ENCODE measurements around the gene C11orf91.

The C11orf91 gene

GRCh38 chr11:33652930-33653329 is 47.7 kb downstream of the C11orf91 start:
- TF ChIP-seq, protein P1, sequence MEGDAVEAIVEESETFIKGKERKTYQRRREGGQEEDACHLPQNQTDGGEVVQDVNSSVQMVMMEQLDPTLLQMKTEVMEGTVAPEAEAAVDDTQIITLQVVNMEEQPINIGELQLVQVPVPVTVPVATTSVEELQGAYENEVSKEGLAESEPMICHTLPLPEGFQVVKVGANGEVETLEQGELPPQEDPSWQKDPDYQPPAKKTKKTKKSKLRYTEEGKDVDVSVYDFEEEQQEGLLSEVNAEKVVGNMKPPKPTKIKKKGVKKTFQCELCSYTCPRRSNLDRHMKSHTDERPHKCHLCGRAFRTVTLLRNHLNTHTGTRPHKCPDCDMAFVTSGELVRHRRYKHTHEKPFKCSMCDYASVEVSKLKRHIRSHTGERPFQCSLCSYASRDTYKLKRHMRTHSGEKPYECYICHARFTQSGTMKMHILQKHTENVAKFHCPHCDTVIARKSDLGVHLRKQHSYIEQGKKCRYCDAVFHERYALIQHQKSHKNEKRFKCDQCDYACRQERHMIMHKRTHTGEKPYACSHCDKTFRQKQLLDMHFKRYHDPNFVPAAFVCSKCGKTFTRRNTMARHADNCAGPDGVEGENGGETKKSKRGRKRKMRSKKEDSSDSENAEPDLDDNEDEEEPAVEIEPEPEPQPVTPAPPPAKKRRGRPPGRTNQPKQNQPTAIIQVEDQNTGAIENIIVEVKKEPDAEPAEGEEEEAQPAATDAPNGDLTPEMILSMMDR (IDR thresholded peaks at IDR 0.05; ENCODE audit: borderline replicate concordance, control extremely low read depth, extremely low read depth, insufficient read depth, missing control alignments) = no peak
- in situ Hi-C loops (cut with MboI; ENCODE audit: low sequenced_read_pairs, unreplicated experiment) = no loop called here
- no peak for DNase-seq (ENCODE audit: low spot score)

DNA sequence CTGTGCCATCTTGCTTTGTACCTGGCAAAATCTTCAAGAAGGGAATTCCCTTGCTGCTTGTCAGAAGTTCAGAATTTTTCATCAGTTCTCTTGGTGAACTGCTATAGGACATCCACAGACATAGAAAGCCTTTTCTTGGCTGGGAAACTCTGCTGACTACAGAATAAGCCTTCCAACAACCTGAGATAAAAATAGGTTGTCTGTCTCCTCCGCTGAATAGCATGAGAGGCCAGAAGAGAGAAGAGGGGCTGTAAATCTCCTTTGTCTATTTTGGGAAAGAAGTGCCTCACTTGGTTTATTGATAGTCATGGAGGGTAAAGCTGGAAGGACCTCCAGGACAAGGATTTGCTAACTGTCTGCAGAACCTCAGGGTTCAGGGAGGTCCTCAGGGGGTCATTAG is 48.2 kb downstream of the C11orf91 start:
- no peak for DNase-seq (ENCODE audit: low spot score)
- TF ChIP-seq, protein P1 (IDR thresholded peaks at IDR 0.05; ENCODE audit: borderline replicate concordance, control extremely low read depth, extremely low read depth, insufficient read depth, missing control alignments) = no peak
- in situ Hi-C loops (cut with MboI; ENCODE audit: low sequenced_read_pairs, unreplicated experiment) = no loop called here

DNA sequence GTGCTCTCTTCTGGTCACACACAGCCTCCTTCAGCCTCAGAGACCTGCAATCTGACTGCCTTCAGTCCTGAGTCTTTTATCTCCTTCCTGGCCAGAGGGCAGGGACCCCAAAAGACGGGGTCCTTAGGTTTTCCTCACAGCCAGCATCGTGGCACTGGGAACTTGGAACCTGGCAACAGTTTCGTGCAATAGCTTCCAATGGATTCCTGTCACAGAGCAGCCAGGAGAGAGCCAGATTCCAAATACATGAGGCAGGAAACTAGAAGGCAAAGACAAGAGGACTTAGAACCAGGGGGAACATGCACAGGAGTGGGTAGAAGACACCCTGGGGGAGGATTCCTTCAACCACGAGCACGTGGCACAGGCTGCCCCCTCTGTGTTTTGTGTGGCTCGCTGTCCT is 48.6 kb downstream of the C11orf91 start:
- in situ Hi-C loops (cut with MboI; ENCODE audit: low sequenced_read_pairs, unreplicated experiment) = no loop called here
- DNase-seq (ENCODE audit: low spot score) = no peak

GRCh38 chr11:33651555-33651954 is 49.1 kb downstream of the C11orf91 start:
- TF ChIP-seq, protein P1 (IDR thresholded peaks at IDR 0.05; ENCODE audit: borderline replicate concordance, control extremely low read depth, extremely low read depth, insufficient read depth, missing control alignments) = no peak
- no peak for DNase-seq (ENCODE audit: low spot score)
- in situ Hi-C loops (cut with MboI; ENCODE audit: low sequenced_read_pairs, unreplicated experiment) = no loop called here

More for the DNA sequence above, 48.6 kb downstream of the C11orf91 start:
- TF ChIP-seq, protein P1 (IDR thresholded peaks at IDR 0.05; ENCODE audit: borderline replicate concordance, control extremely low read depth, extremely low read depth, insufficient read depth, missing control alignments) = no peak

- TF ChIP-seq, protein P1 (IDR thresholded peaks at IDR 0.05; ENCODE audit: borderline replicate concordance, control extremely low read depth, extremely low read depth, insufficient read depth, missing control alignments) = no peak
These were observed 50.7 kb downstream of the C11orf91 start for GRCh38 chr11:33649944-33650343.

More at GRCh38 chr11:33649944-33650343, 50.7 kb downstream of the C11orf91 start:
- DNase-seq (ENCODE audit: low spot score) = no peak
- in situ Hi-C loops (cut with MboI; ENCODE audit: low sequenced_read_pairs, unreplicated experiment) = no loop called here

Measured in GM13976 (cell line).